ENCODE measurements around the gene CMKLR1. TPM values are rescaled to one million over a fixed set of nuclear protein-coding genes. Genes with fewer than 3 reads are reported as not detected.

CMKLR1 gene
- total RNA-seq, 4 donors from 2014 or later: 10.2 to 14.5 (median 12.6) TPM

DNA sequence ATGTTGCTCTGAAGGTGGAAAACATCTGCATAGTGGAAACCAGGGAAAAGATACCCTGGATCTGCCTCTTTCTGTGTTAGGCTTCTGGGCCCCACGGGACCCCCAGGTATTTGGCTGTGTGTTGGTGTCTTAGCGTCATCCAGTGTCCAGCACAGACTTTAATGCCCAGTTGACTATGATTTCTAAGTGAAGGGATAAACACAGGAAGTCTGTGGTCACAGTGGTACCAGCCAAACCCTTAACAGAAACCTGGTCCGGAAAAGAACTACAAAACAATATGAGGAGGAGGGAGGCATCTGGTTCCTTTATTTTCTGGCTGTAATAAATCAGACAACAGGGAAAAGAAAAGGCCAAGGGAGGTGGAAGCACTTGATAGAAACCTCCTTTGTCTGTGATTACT lies 56.4 kb downstream of the CMKLR1 start:
- H3K27ac ChIP-seq (replicated peaks in 1 of 4): no peak overlapping the region
- peaks cover 0 to 5% (median 0%) of the 10 kb centered on the region in 4 donors for H3K4me1 ChIP-seq
- H3K36me3 ChIP-seq: no peaks in the 10 kb centered on the region
- H3K4me3 ChIP-seq: no peak overlapping the region
- WGBS: 62% methylated on average over 3 of the region's 3 CpGs
- no peaks in the 10 kb centered on the region for H3K9me3 ChIP-seq
- TF ChIP-seq POLR2AphosphoS5 (IDR thresholded peaks at IDR 0.05): no peak
- TF ChIP-seq, protein P1, sequence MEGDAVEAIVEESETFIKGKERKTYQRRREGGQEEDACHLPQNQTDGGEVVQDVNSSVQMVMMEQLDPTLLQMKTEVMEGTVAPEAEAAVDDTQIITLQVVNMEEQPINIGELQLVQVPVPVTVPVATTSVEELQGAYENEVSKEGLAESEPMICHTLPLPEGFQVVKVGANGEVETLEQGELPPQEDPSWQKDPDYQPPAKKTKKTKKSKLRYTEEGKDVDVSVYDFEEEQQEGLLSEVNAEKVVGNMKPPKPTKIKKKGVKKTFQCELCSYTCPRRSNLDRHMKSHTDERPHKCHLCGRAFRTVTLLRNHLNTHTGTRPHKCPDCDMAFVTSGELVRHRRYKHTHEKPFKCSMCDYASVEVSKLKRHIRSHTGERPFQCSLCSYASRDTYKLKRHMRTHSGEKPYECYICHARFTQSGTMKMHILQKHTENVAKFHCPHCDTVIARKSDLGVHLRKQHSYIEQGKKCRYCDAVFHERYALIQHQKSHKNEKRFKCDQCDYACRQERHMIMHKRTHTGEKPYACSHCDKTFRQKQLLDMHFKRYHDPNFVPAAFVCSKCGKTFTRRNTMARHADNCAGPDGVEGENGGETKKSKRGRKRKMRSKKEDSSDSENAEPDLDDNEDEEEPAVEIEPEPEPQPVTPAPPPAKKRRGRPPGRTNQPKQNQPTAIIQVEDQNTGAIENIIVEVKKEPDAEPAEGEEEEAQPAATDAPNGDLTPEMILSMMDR (IDR thresholded peaks at IDR 0.05): no peak
- TF ChIP-seq EP300 (IDR thresholded peaks at IDR 0.05): no peak
- TF ChIP-seq POLR2A (IDR thresholded peaks at IDR 0.05; ENCODE audit: low read depth): no peak
- no peak for DNase-seq (ENCODE audit: extremely low spot score)
- intact Hi-C loops (cut with DNase I): no loop called here
- H3K27me3 ChIP-seq: peaks cover 0 to 7% (median 0%) of the 10 kb centered on the region in 4 donors

DNA sequence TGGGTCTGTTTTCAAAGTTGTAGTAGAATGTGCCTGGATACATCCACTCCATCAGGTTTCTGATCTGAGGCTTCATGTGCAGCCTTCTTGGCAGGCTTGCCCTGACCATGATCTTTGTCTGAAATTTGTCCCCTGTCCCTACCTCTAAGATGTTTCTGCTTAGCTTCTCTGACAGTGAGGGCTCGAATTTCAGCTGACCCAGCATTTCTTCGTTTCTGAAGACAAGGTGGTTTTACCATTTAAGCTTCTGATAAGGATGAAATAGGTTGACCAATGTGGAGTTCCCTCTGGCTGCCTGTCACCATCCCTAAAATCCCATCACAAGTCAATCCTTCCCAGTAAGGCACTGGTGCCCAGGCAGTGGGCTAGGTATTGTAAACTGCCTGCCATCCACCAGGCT lies 57.0 kb downstream of the CMKLR1 start:
- intact Hi-C loops (cut with DNase I): no loop called here
- H3K27me3 ChIP-seq: peaks cover 0 to 7% (median 0%) of the 10 kb centered on the region in 4 donors
- TF ChIP-seq POLR2AphosphoS5 (IDR thresholded peaks at IDR 0.05) (no peak), EP300 (IDR thresholded peaks at IDR 0.05) (no peak), POLR2A (IDR thresholded peaks at IDR 0.05; ENCODE audit: low read depth) (no peak)
- TF ChIP-seq, protein P1 (IDR thresholded peaks at IDR 0.05): no peak
- H3K4me1 ChIP-seq: peaks cover 0 to 5% (median 0%) of the 10 kb centered on the region in 4 donors
- H3K9me3 ChIP-seq: no peaks in the 10 kb centered on the region
- no peak overlapping the region for H3K27ac ChIP-seq (replicated peaks in 1 of 4)
- WGBS: 34% methylated on average over 2 of the region's 2 CpGs
- no peak overlapping the region for H3K4me3 ChIP-seq
- DNase-seq (ENCODE audit: extremely low spot score): no peak
- no peaks in the 10 kb centered on the region for H3K36me3 ChIP-seq

DNA sequence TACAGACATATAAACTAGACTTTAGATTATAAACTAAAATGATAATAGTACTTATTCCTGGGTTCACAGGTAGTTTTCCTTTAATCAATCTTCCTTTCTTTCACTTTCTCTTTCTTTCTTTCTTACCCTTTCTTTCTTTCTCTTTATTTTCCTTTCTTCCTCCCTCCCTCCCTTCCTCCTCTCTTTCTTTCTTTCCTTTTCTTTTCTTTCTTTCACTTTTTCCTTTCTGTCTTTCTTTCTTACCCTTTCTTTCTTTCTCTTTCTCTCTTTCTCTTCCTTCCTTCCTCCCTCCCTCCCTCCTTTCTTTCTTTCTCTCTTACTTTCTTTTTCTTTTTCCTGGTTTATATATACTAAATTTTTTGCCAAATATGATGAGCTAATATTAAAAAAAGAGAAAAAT lies 61.5 kb downstream of the CMKLR1 start:
- no peak for TF ChIP-seq POLR2AphosphoS5 (IDR thresholded peaks at IDR 0.05)
- no peak for TF ChIP-seq POLR2A (IDR thresholded peaks at IDR 0.05; ENCODE audit: low read depth)
- TF ChIP-seq, protein P1 (IDR thresholded peaks at IDR 0.05): no peak
- TF ChIP-seq EP300 (IDR thresholded peaks at IDR 0.05): no peak
- peaks cover 0 to 4% (median 0%) of the 10 kb centered on the region in 4 donors for H3K27me3 ChIP-seq
- no peaks in the 10 kb centered on the region for H3K36me3 ChIP-seq
- H3K9me3 ChIP-seq: no peaks in the 10 kb centered on the region
- H3K4me1 ChIP-seq: peaks cover 0 to 5% (median 0%) of the 10 kb centered on the region in 4 donors
- H3K27ac ChIP-seq (replicated peaks in 1 of 4): no peak overlapping the region
- DNase-seq (ENCODE audit: extremely low spot score): no peak
- intact Hi-C loops (cut with DNase I): no loop called here
- no peak overlapping the region for H3K4me3 ChIP-seq

DNA sequence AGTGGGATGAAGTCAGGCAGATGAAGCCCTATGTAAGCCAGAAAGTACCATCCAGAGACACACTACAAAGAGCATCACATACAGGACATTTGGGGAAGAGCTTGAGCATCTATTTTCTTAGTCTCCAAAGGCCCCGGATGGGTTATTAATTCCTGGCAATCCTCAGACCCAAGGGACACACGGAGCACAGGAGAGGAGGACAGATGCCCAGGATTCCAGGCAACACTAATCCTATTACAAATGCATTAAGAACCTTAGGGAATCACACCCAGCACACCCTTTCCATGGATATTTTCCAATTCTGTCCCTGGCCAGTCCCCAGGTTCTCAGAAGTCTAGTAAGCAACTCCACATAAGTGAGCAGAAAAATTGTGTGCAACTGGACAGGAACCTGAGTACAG lies 65.9 kb downstream of the CMKLR1 start:
- Histone ChIP-seq H3K27ac (replicated peaks in 1 of 4) (no peak overlapping the region), H3K9me3 (no peaks in the 10 kb centered on the region), H3K27me3 (no peaks in the 10 kb centered on the region), H3K36me3 (no peaks in the 10 kb centered on the region), H3K4me3 (no peak overlapping the region), H3K4me1 (no peaks in the 10 kb centered on the region)
- no peak for DNase-seq (ENCODE audit: extremely low spot score)
- 52% methylated on average over 2 of the region's 2 CpGs for whole genome bisulfite sequencing
- intact Hi-C loops (cut with DNase I): no loop called here
- no peak for TF ChIP-seq POLR2A (IDR thresholded peaks at IDR 0.05; ENCODE audit: low read depth)
- TF ChIP-seq, protein P1 (IDR thresholded peaks at IDR 0.05): no peak
- no peak for TF ChIP-seq POLR2AphosphoS5 (IDR thresholded peaks at IDR 0.05)
- TF ChIP-seq EP300 (IDR thresholded peaks at IDR 0.05): no peak
